Measurements from ENCODE around the gene WWOX.

The WWOX gene

GRCh38 chr16:79083508-79084299, 984.2 kb downstream of the WWOX start:
- H3K4me3 ChIP-seq (ENCODE audit: low read depth, low read length): no peak overlapping the region
- no peak for TF ChIP-seq CTCF (IDR thresholded peaks at IDR 0.05; ENCODE audit: insufficient read depth, low read length, missing control alignments)
- ChIA-PET CTCF (no interaction called here), POLR2A (no interaction called here)
- DNase-seq (ENCODE audit: low read depth, low spot score): no peak

GRCh38 chr16:79088971-79089370, 989.5 kb downstream of the WWOX start:
- TF ChIP-seq CTCF (IDR thresholded peaks at IDR 0.05; ENCODE audit: insufficient read depth, low read length, missing control alignments): no peak
- CTCF ChIA-PET: no interaction called here
- H3K4me3 ChIP-seq (ENCODE audit: low read depth, low read length): no peak overlapping the region
- no peak for DNase-seq (ENCODE audit: low read depth, low spot score)
- POLR2A ChIA-PET: no interaction called here

GRCh38 chr16:79089735-79090284, 990.4 kb downstream of the WWOX start:
- TF ChIP-seq CTCF (IDR thresholded peaks at IDR 0.05; ENCODE audit: insufficient read depth, low read length, missing control alignments): no peak
- ChIA-PET POLR2A (no interaction called here), CTCF (no interaction called here)
- no peak overlapping the region for H3K4me3 ChIP-seq (ENCODE audit: low read depth, low read length)
- DNase-seq (ENCODE audit: low read depth, low spot score): no peak

- no peak for DNase-seq (ENCODE audit: low read depth, low spot score)
- POLR2A ChIA-PET: no interaction called here
- CTCF ChIA-PET: no interaction called here
- TF ChIP-seq CTCF (IDR thresholded peaks at IDR 0.05; ENCODE audit: insufficient read depth, low read length, missing control alignments): no peak
- no peak overlapping the region for H3K4me3 ChIP-seq (ENCODE audit: low read depth, low read length)
Observed at GRCh38 chr16:79090966-79091365, 991.5 kb downstream of the WWOX start.

GRCh38 chr16:79092846-79093245, 993.4 kb downstream of the WWOX start:
- ChIA-PET CTCF (no interaction called here), POLR2A (no interaction called here)
- H3K4me3 ChIP-seq (ENCODE audit: low read depth, low read length): no peak overlapping the region
- TF ChIP-seq CTCF (IDR thresholded peaks at IDR 0.05; ENCODE audit: insufficient read depth, low read length, missing control alignments): no peak
- DNase-seq (ENCODE audit: low read depth, low spot score): no peak

- no peak for DNase-seq (ENCODE audit: low read depth, low spot score)
- CTCF ChIA-PET: no interaction called here
- POLR2A ChIA-PET: no interaction called here
- no peak for TF ChIP-seq CTCF (IDR thresholded peaks at IDR 0.05; ENCODE audit: insufficient read depth, low read length, missing control alignments)
- H3K4me3 ChIP-seq (ENCODE audit: low read depth, low read length): no peak overlapping the region
Observed at GRCh38 chr16:79093554-79093967, 994.1 kb downstream of the WWOX start.

Measured in AG04449 (cell line).